Astrocyte (in vitro differentiated cells and primary cell): ENCODE data around the gene HMGA1.
"Not testable (repeated sequence)": the region's sequence is repeated elsewhere in the genome, so short reads cannot be mapped to it uniquely, and the experiment has no call there.

Source experiments
- CTCF ChIP-seq: IDR thresholded peaks from 2 replicates; pipeline ENCODE4 v1.5.1; 2011; ENCODE audit warnings: low read depth, mild to moderate bottlenecking, inconsistent platforms, low read length, moderate library complexity; ENCODE audit not compliant: insufficient read depth
- EZH2 ChIP-seq: IDR thresholded peaks from 2 replicates; pipeline ENCODE4 v1.6.1; 2012; ENCODE audit warnings: mild to moderate bottlenecking, low read length, inconsistent platforms; ENCODE audit not compliant: insufficient read depth

- not testable (repeated sequence) for TF ChIP-seq CTCF, EZH2
Measured at GRCh38 chr6:34245761-34246140, 9.1 kb downstream of the HMGA1 start.
